GM23248 (cell line): ENCODE measurements around the gene NOXA1.

Source experiments
- EZH2 ChIP-seq: fragments of 200-600 bp; sonication (generic); IDR thresholded peaks from 2 replicates; pipeline ENCODE4 v1.6.1; 2018; ENCODE audit warnings: antibody characterized with exemption, mild to moderate bottlenecking; ENCODE audit not compliant: insufficient read depth, poor library complexity, severe bottlenecking
- EZH2phosphoT487 ChIP-seq: fragments of 200-600 bp; sonication (generic); IDR thresholded peaks from 2 replicates; pipeline ENCODE4 v1.6.1; 2018; ENCODE audit warnings: antibody characterized with exemption, moderate library complexity, mild to moderate bottlenecking, low read depth; ENCODE audit not compliant: insufficient read depth

DNA sequence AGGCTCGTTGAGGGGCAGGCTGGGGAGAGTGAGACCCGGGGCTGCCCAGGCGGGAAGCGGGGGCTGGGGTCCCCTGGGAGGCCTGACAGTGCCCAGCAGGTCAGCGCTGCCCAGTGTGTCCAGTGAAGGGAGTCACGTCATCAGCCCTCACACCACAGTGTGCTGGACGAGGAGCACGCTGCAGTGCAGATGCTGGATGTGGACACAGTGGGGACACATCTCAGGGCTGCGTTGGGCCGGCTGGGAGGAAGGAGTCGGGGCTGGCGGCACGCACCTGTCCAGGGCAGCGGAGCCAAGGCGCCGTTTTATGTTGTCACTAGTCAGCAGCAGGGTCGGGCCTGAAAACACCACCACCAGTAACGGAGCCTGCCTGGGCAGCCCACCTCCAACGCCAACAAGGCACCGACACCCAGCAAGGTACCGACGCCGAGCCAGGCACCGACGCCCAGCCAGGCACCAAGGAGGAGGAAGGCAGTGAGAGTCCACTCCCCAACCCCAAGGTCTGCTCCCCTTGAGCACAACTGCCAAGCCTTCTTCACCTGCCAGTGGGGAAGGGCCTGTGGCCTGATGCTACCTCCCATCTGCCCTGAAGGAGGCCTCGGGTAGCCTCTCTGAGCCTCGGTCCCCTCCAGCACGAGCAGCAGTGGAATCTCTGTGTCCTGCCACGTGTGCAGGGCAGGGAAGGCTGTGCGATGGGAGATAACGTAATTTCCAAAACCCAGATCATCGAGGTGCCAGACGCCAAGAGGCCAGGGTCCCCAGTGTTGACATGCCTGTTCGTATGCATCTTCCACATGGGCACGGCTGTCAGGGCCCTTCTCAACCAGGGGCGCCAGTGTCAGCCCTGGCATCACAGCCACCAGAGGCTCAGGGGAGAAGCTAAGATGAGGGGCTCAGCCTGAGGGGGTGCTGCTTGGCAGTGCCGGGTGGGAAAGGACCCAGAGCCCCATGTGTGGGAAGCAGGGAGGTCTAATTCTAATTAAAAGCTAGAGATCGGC, 57.8 kb downstream of the NOXA1 start:
- TF ChIP-seq EZH2 (no peak), EZH2phosphoT487 (no peak)
